NOMO-1 (cell line): ENCODE data around the gene SNTG2.
"Not testable (repeated sequence)": the region's sequence is repeated elsewhere in the genome, so short reads cannot be mapped to it uniquely, and the experiment has no call there.

Experiments
- DNase-seq, 2 experiments: peaks; one replicate each; lab custom pipeline; 2025; ENCODE audit not compliant: unreplicated experiment in 2 of 2; lab: John Stamatoyannopoulos, UW

Gene SNTG2

GRCh38 chr2:1400943-1401735 is 450.5 kb downstream of the SNTG2 start:
- no peak for DNase-seq

- DNase-seq = no peak
Observed at GRCh38 chr2:1402064-1402463, 451.4 kb downstream of the SNTG2 start.

- DNase-seq = no peak
Observed at GRCh38 chr2:1403565-1403964, 452.9 kb downstream of the SNTG2 start.

GRCh38 chr2:1405124-1405523 is 454.5 kb downstream of the SNTG2 start:
- DNase-seq = no peak

GRCh38 chr2:1405967-1406366 is 455.3 kb downstream of the SNTG2 start:
- DNase-seq = no peak

- no peak for DNase-seq
Observed at GRCh38 chr2:1406434-1406833, 455.8 kb downstream of the SNTG2 start.

GRCh38 chr2:1407950-1408675 is 457.5 kb downstream of the SNTG2 start:
- no peak for DNase-seq

GRCh38 chr2:1413156-1413710 is 462.6 kb downstream of the SNTG2 start, which contains the start of gene TPO:
TSS of gene TPO (plus strand) at chr2:1413463. CDS start at chr2:1414409, 946 bp downstream.
- no peak for DNase-seq

GRCh38 chr2:1414121-1414520 is 463.5 kb downstream of the SNTG2 start:
- DNase-seq = no peak

GRCh38 chr2:1414901-1415300 is 464.3 kb downstream of the SNTG2 start:
- not testable (repeated sequence) for DNase-seq

GRCh38 chr2:1415501-1415900 is 464.9 kb downstream of the SNTG2 start:
- DNase-seq = no peak
